SK-N-SH (cell line): ENCODE measurements around the gene STX3. TPM values are rescaled to one million over a fixed set of nuclear protein-coding genes. Genes with fewer than 3 reads are reported as not detected.

Source experiments
- CTCF ChIA-PET: fragments of 300-600, 350-600 bp; formaldehyde crosslinking; extraction: SDS; loops from one replicate; lab custom pipeline; 2021; lab: Yijun Ruan, JAX
- POLR2A ChIA-PET: fragments of 350-600 bp; sonication (Branson Sonifier 250); formaldehyde crosslinking; extraction: SDS; loops from one replicate; lab custom pipeline; 2020; ENCODE audit warnings: antibody characterized with exemption, inconsistent platforms; lab: Yijun Ruan, JAX
- DNase-seq: peaks from one replicate; pipeline ENCODE4 v3.0.0; 2012
- H2AFZ ChIP-seq: fragments of 200-600 bp; sonication (generic); 2 replicates; pipeline ENCODE4 v1.8.1; 2016; ENCODE audit warnings: antibody characterized with exemption, mild to moderate bottlenecking, low read depth
- H3F3A ChIP-seq: fragments of 200-600 bp; sonication (generic); replicated peaks from 2 replicates; pipeline ENCODE3; 2016; ENCODE audit warnings: antibody characterized with exemption, mild to moderate bottlenecking; ENCODE audit not compliant: insufficient read depth
- H3K27ac ChIP-seq, 2 experiments: fragments of 200-500 bp in 1 of 2; fragments of 200-600 bp in 1 of 2; sonication (Bioruptor generic) in 1 of 2; sonication (generic), shearing (Covaris generic) in 1 of 2; 2 replicates each; pipeline versions ENCODE4 v1.5.1 to v1.6.1; 2014 to 2016; ENCODE audit warnings: low read depth in 2 of 2, inconsistent platforms in 1 of 2, low read length in 1 of 2, mild to moderate bottlenecking in 1 of 2, mixed read lengths in 1 of 2
- H3K27me3 ChIP-seq: fragments of 200-600 bp; sonication (generic), shearing (Covaris generic); 2 replicates; pipeline ENCODE4 v1.6.1; 2016; ENCODE audit warnings: mixed run types; ENCODE audit not compliant: insufficient read depth
- H3K36me3 ChIP-seq, 2 experiments: fragments of 200-500 bp in 1 of 2; fragments of 200-600 bp in 1 of 2; sonication (Bioruptor generic) in 1 of 2; sonication (generic) in 1 of 2; replicated peaks in 1 of 2; 2 replicates each; pipeline versions ENCODE3 to v1.5.1; 2014 to 2016; ENCODE audit warnings: low read length in 1 of 2, mild to moderate bottlenecking in 1 of 2; ENCODE audit not compliant: insufficient read depth in 2 of 2, control insufficient read depth in 1 of 2
- H3K4me1 ChIP-seq, 2 experiments: fragments of 200-500 bp in 1 of 2; fragments of 200-600 bp in 1 of 2; sonication (Bioruptor generic) in 1 of 2; sonication (generic), shearing (Covaris generic) in 1 of 2; 2 replicates each; pipeline versions ENCODE4 v1.5.1 to v1.6.1; 2014 to 2016; ENCODE audit warnings: low read depth in 1 of 2, low read length in 1 of 2, mixed run types in 1 of 2; ENCODE audit not compliant: insufficient read depth in 2 of 2, control insufficient read depth in 1 of 2
- H3K4me2 ChIP-seq: fragments of 200-600 bp; sonication (generic), shearing (Covaris generic); 2 replicates; pipeline ENCODE4 v1.6.1; 2017; ENCODE audit warnings: mixed run types
- H3K4me3 ChIP-seq, 2 experiments: fragments of 200-500 bp in 1 of 2; fragments of 200-600 bp in 1 of 2; sonication (Bioruptor generic) in 1 of 2; sonication (generic), shearing (Covaris generic) in 1 of 2; 2 replicates each; pipeline versions ENCODE4 v1.5.1 to v1.8.1; 2014 to 2016; ENCODE audit warnings: low read depth in 2 of 2, inconsistent platforms in 1 of 2, low read length in 1 of 2, mild to moderate bottlenecking in 1 of 2, mixed read lengths in 1 of 2, moderate library complexity in 1 of 2
- H3K79me2 ChIP-seq: fragments of 200-600 bp; sonication (generic); 2 replicates; pipeline ENCODE4 v1.8.1; 2017; ENCODE audit warnings: mild to moderate bottlenecking; ENCODE audit not compliant: insufficient read depth
- H3K9ac ChIP-seq: fragments of 200-600 bp; sonication (generic); 2 replicates; pipeline ENCODE4 v1.6.1; 2017; ENCODE audit warnings: mixed run types
- H3K9me2 ChIP-seq: fragments of 200-600 bp; sonication (generic); 2 replicates; pipeline ENCODE4 v1.6.1; 2017; ENCODE audit warnings: mixed run types
- H3K9me3 ChIP-seq: fragments of 200-600 bp; sonication (generic); 2 replicates; pipeline ENCODE4 v1.6.1; 2017; ENCODE audit warnings: mixed run types, mild to moderate bottlenecking, moderate library complexity
- H4K20me1 ChIP-seq: fragments of 200-600 bp; sonication (generic); 2 replicates; pipeline ENCODE4 v1.6.1; 2017; ENCODE audit warnings: mild to moderate bottlenecking, mixed run types; ENCODE audit not compliant: insufficient read depth
- CHD2 ChIP-seq: fragments of 150-350 bp; IDR thresholded peaks from 2 replicates; pipeline ENCODE4 v1.6.1; 2018; ENCODE audit warnings: low read length; ENCODE audit not compliant: partially characterized antibody
- ELF1 ChIP-seq: IDR thresholded peaks from 2 replicates; pipeline ENCODE4 v1.4.0; 2012
- EZH2phosphoT487 ChIP-seq: fragments of 200-600 bp; sonication (generic); IDR thresholded peaks from 2 replicates; pipeline ENCODE4 v1.6.1; 2017; ENCODE audit warnings: low read depth, mixed run types, mild to moderate bottlenecking, antibody characterized with exemption, moderate library complexity, borderline replicate concordance
- FOSL2 ChIP-seq: IDR thresholded peaks from 2 replicates; pipeline ENCODE4 v1.4.0; 2012; ENCODE audit warnings: low read depth, mild to moderate bottlenecking, moderate library complexity, borderline replicate concordance
- JUND ChIP-seq: IDR thresholded peaks from 2 replicates; pipeline ENCODE4 v1.4.0; 2012
- MEF2A ChIP-seq: IDR thresholded peaks from 2 replicates; pipeline ENCODE4 v1.4.0; 2012; ENCODE audit warnings: low read depth, borderline replicate concordance
- NFIC ChIP-seq: IDR thresholded peaks from 2 replicates; pipeline ENCODE4 v1.4.0; 2012; ENCODE audit warnings: borderline replicate concordance
- NRF1 ChIP-seq: IDR thresholded peaks from 2 replicates; pipeline ENCODE4 v1.6.1; 2012; ENCODE audit warnings: low read depth, mild to moderate bottlenecking, low read length
- PBX3 ChIP-seq: IDR thresholded peaks from 2 replicates; pipeline ENCODE4; 2012
- POLR2AphosphoS5 ChIP-seq: IDR thresholded peaks from 2 replicates; pipeline ENCODE4 v1.6.1; 2012; ENCODE audit warnings: low read depth, low read length
- RAD21 ChIP-seq: IDR thresholded peaks from 2 replicates; pipeline ENCODE4 v1.6.1; 2012; ENCODE audit warnings: mild to moderate bottlenecking, low read length
- RCOR1 ChIP-seq: fragments of 150-350 bp; IDR thresholded peaks from 2 replicates; pipeline ENCODE4 v1.6.1; 2017; ENCODE audit warnings: antibody characterized with exemption, low read length
- RFX5 ChIP-seq: IDR thresholded peaks from 2 replicates; pipeline ENCODE4 v1.6.1; 2012; ENCODE audit warnings: mild to moderate bottlenecking, improper control_type of control experiment, low read length
- SMC3 ChIP-seq: IDR thresholded peaks from 2 replicates; pipeline ENCODE4 v1.6.1; 2012; ENCODE audit warnings: low read depth, low read length, improper control_type of control experiment
- WGBS: methylation state at CpG from one replicate; pipeline ENCODE4 v1.1.6; 2017; ENCODE audit warnings: low lambda C conversion rate; 5-methylcytosine and 5-hydroxymethylcytosine counted together
- polyA plus RNA-seq, 3 experiments: library from polyadenylated mRNA; depleted of rRNA; stranded (reverse); fragments of >200 nt; gene quantifications; 2 replicates each; pipeline ENCODE4 v1.2.3, GENCODE V29; 2012
- TF ChIP-seq, protein P1 (sequence below): fragments of 150-350 bp; IDR thresholded peaks from 2 replicates; pipeline ENCODE4 v1.6.1; 2017; ENCODE audit warnings: antibody characterized with exemption, low read length, low read depth, borderline replicate concordance
- TF ChIP-seq, protein P2 (sequence below): fragments of 150-350 bp; IDR thresholded peaks from 2 replicates; pipeline ENCODE4 v1.6.1; 2016; ENCODE audit warnings: mild to moderate bottlenecking, low read depth, low read length

Gene STX3
- polyA plus RNA-seq, 1 of the 3 experiments (the other 2 are of a cell fraction), result 21.4 TPM

DNA sequence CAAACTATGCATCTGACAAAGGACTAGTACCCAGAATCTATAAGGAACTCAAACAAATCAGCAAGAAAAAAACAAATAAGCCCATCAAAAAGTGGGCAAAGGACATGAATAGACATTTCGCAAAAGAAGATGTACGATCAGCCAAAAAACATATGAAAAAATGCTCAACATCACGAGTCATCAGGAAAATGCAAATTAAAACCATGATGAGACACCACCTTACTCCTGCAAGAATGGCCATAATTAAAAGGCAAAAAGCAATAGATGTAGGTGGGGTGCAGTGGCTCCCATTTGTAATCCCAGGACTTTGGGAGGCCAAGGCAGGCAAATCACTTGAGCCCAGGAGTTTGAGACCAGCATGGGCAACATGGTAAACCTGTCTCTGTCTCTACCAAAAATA lies 31.1 kb upstream of the STX3 start:
- no peaks in the 10 kb centered on the region for H3K4me1 ChIP-seq
- H3K27me3 ChIP-seq, result no peaks in the 10 kb centered on the region
- TF ChIP-seq POLR2AphosphoS5 (no peak), RFX5 (no peak), MEF2A (no peak)
- no peak overlapping the region for H2AFZ ChIP-seq
- H3K9me3 ChIP-seq, result no peaks in the 10 kb centered on the region
- no peaks in the 10 kb centered on the region for H3K36me3 ChIP-seq
- no peak overlapping the region for H3K4me3 ChIP-seq
- no peaks in the 10 kb centered on the region for H4K20me1 ChIP-seq
- no peaks in the 10 kb centered on the region for H3F3A ChIP-seq
- 66% methylated on average over 3 of the region's 3 CpGs for WGBS
- H3K79me2 ChIP-seq, result no peaks in the 10 kb centered on the region
- H3K27ac ChIP-seq, result no peak overlapping the region
- H3K9me2 ChIP-seq, result no peaks in the 10 kb centered on the region
- no peak for DNase-seq
- H3K9ac ChIP-seq, result no peak overlapping the region
- CTCF ChIA-PET, result interaction anchor here (1.0 kb wide), 1 partner anchor 12 kb away, joined by 4 read pairs; no protein-coding TSS in a partner anchor
- H3K4me2 ChIP-seq, result no peak overlapping the region
- POLR2A ChIA-PET, result no interaction called here

DNA sequence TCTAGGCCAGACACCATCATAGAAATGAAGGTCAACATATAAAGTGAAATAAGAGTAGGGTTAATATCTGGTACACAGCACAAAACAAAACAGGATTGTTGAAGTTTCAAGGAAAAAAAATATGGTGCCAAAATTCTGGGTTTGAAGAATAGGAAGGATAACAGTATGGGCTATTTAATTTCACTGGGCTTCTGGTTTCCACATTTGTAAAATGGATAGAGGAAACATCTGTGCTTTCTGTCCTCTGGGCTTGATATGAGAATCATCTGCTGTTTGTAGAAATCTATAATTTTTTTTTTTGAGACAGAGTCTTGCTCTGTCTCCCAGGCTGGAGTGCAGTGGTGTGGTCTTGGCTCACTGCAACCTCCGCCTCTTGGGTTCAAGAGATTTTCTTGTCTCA lies 27.8 kb upstream of the STX3 start:
- Histone ChIP-seq H4K20me1 (no peaks in the 10 kb centered on the region), H3K4me3 (no peak overlapping the region), H3K79me2 (no peaks in the 10 kb centered on the region), H3K4me1 (no peaks in the 10 kb centered on the region), H3F3A (no peaks in the 10 kb centered on the region), H2AFZ (no peak overlapping the region), H3K9me3 (no peaks in the 10 kb centered on the region), H3K27me3 (no peaks in the 10 kb centered on the region), H3K9me2 (no peaks in the 10 kb centered on the region)
- WGBS, result 79% methylated on average over 1 of the region's 1 CpG
- DNase-seq, result no peak
- ChIA-PET POLR2A (no interaction called here), CTCF (no interaction called here)
- TF ChIP-seq CHD2 (no peak), SMC3 (no peak), ELF1 (no peak), EZH2phosphoT487 (no peak), NRF1 (no peak), RCOR1 (no peak), FOSL2 (no peak), JUND (no peak), PBX3 (no peak), RFX5 (no peak), NFIC (no peak), RAD21 (no peak)
- TF ChIP-seq, protein P1, sequence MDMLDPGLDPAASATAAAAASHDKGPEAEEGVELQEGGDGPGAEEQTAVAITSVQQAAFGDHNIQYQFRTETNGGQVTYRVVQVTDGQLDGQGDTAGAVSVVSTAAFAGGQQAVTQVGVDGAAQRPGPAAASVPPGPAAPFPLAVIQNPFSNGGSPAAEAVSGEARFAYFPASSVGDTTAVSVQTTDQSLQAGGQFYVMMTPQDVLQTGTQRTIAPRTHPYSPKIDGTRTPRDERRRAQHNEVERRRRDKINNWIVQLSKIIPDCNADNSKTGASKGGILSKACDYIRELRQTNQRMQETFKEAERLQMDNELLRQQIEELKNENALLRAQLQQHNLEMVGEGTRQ, result no peak
- TF ChIP-seq, protein P2, sequence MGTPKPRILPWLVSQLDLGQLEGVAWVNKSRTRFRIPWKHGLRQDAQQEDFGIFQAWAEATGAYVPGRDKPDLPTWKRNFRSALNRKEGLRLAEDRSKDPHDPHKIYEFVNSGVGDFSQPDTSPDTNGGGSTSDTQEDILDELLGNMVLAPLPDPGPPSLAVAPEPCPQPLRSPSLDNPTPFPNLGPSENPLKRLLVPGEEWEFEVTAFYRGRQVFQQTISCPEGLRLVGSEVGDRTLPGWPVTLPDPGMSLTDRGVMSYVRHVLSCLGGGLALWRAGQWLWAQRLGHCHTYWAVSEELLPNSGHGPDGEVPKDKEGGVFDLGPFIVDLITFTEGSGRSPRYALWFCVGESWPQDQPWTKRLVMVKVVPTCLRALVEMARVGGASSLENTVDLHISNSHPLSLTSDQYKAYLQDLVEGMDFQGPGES, result no peak
- TF ChIP-seq, all 33 proteins: peak for 0
- Histone ChIP-seq H3K27ac (no peak overlapping the region), H3K9ac (no peak overlapping the region), H3K36me3 (no peaks in the 10 kb centered on the region), H3K4me2 (no peak overlapping the region)
